Natural killer cell (primary cell): ENCODE data around the gene VEGFA. TPM values are rescaled to one million over a fixed set of nuclear protein-coding genes. Genes with fewer than 3 reads are reported as not detected.

ENCODE experiments used
- ATAC-seq, 3 donors: fragments of 150-1000 bp in 2 of 3; fragments of 200-7000 bp in 1 of 3; cut with Tn5 transposase; 1 replicate in 1 of 3; 2 replicates in 2 of 3; pipeline ENCODE4 v1.10.0; 2021; ENCODE audit warnings: mild to moderate bottlenecking in 2 of 3, moderate library complexity in 2 of 3
- DNase-seq, 2 donors: peaks; one replicate each; pipeline versions ENCODE4 v3.0.0 to v3.0.0-alpha.2; 2013 to 2021; ENCODE audit warnings: mixed read lengths in 1 of 2
- H3K27ac ChIP-seq: one replicate; pipeline ENCODE4 v1.5.1; 2013; ENCODE audit warnings: mild to moderate bottlenecking, low read length
- H3K27me3 ChIP-seq: one replicate; pipeline ENCODE4 v1.6.1; 2013; ENCODE audit warnings: low read length; ENCODE audit not compliant: control insufficient read depth, insufficient read depth
- H3K36me3 ChIP-seq: one replicate; pipeline ENCODE4 v1.6.1; 2013; ENCODE audit warnings: low read length; ENCODE audit not compliant: control insufficient read depth, insufficient read depth
- H3K4me1 ChIP-seq: one replicate; pipeline ENCODE4 v1.6.1; 2013; ENCODE audit warnings: low read length; ENCODE audit not compliant: control insufficient read depth, insufficient read depth
- H3K4me3 ChIP-seq: one replicate; pipeline ENCODE4 v1.5.1; 2013; ENCODE audit warnings: low read length
- H3K9me3 ChIP-seq: one replicate; pipeline ENCODE4 v1.6.1; 2013; ENCODE audit warnings: low read length; ENCODE audit not compliant: control insufficient read depth, insufficient read depth
- H3K27ac Mint-ChIP-seq, 2 donors: one replicate each; pipeline ENCODE4 v1.8.0; 2022; ENCODE audit warnings: mild to moderate bottlenecking in 2 of 2, mixed read lengths in 2 of 2, moderate library complexity in 1 of 2
- H3K27me3 Mint-ChIP-seq, 2 donors: one replicate each; pipeline ENCODE4 v1.8.0; 2022; ENCODE audit warnings: low read depth in 2 of 2, mixed read lengths in 2 of 2
- H3K36me3 Mint-ChIP-seq: one replicate; pipeline ENCODE4 v1.8.0; 2022; ENCODE audit warnings: mixed read lengths
- H3K4me1 Mint-ChIP-seq, 2 donors: one replicate each; pipeline ENCODE4 v1.8.0; 2022; ENCODE audit warnings: mixed read lengths in 2 of 2
- H3K4me3 Mint-ChIP-seq: one replicate; pipeline ENCODE4 v1.8.0; 2022; ENCODE audit warnings: mild to moderate bottlenecking, moderate library complexity, mixed read lengths
- H3K9me3 Mint-ChIP-seq, 2 donors: one replicate each; pipeline ENCODE4 v1.8.0; 2022; ENCODE audit warnings: mixed read lengths in 2 of 2
- WGBS: methylation state at CpG from one replicate; pipeline ENCODE4 v1.1.7; 2013; ENCODE audit warnings: missing lambda C conversion rate; ENCODE audit not compliant: insufficient coverage; 5-methylcytosine and 5-hydroxymethylcytosine counted together
- intact Hi-C: fragments of 100-400 bp; cut with micrococcal nuclease; formaldehyde crosslinking; loops from one replicate; pipeline ENCODE4 v1.14.2; 2022
- total RNA-seq, 4 donors: library from RNA; stranded (reverse); fragments of 120-200 nt in 1 of 4; gene quantifications; one replicate each; pipeline versions ENCODE4 v1.2.3 to v1.2.4, GENCODE V29; 2013 to 2022
- TF ChIP-seq, protein P1 (sequence below): fragments of 200-600 bp; IDR thresholded peaks from one replicate; pipeline ENCODE4 v1.8.0; 2022; ENCODE audit warnings: antibody characterized with exemption

Gene VEGFA
- total RNA-seq, 3 donors from 2014 or later (not counting 1 experiment from before 2014, with no cell fraction given): 3.6 to 27.5 (median 3.7) TPM

DNA sequence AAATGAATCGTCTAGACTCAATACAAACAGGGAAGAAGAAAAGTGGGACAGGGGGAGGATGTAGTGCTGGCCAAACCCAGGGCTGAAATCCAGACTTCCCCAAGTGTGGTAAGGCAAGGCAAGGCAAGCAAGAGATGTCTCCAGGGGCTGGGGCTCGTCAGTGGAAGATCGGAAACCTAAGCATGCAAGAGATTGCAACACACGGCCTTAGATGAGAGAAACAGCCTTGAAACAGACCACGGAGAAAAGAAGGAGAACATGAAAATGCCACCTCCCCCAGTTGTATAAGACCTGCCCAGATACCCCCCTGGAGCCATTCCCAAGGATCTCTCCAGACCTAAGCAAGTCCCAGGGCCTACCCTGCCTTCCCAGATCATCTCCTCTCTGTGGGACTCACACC is 20.0 kb downstream of the VEGFA start:
- DNase-seq: no peak
- Histone ChIP-seq H3K27ac (no peak overlapping the region), H3K4me1 (no peaks in the 10 kb centered on the region), H3K36me3 (no peaks in the 10 kb centered on the region), H3K9me3 (no peaks in the 10 kb centered on the region), H3K4me3 (no peak overlapping the region), H3K27me3 (no peaks in the 10 kb centered on the region)
- intact Hi-C loops: no loop called here
- Mint-ChIP-seq H3K27ac (no peak overlapping the region), H3K36me3 (no peaks in the 10 kb centered on the region), H3K27me3 (no peaks in the 10 kb centered on the region), H3K4me1 (no peaks in the 10 kb centered on the region), H3K9me3 (no peaks in the 10 kb centered on the region), H3K4me3 (no peak overlapping the region)
- WGBS: 76% methylated on average over 5 of the region's 5 CpGs
- TF ChIP-seq, protein P1, sequence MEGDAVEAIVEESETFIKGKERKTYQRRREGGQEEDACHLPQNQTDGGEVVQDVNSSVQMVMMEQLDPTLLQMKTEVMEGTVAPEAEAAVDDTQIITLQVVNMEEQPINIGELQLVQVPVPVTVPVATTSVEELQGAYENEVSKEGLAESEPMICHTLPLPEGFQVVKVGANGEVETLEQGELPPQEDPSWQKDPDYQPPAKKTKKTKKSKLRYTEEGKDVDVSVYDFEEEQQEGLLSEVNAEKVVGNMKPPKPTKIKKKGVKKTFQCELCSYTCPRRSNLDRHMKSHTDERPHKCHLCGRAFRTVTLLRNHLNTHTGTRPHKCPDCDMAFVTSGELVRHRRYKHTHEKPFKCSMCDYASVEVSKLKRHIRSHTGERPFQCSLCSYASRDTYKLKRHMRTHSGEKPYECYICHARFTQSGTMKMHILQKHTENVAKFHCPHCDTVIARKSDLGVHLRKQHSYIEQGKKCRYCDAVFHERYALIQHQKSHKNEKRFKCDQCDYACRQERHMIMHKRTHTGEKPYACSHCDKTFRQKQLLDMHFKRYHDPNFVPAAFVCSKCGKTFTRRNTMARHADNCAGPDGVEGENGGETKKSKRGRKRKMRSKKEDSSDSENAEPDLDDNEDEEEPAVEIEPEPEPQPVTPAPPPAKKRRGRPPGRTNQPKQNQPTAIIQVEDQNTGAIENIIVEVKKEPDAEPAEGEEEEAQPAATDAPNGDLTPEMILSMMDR: no peak
- no peak for ATAC-seq

DNA sequence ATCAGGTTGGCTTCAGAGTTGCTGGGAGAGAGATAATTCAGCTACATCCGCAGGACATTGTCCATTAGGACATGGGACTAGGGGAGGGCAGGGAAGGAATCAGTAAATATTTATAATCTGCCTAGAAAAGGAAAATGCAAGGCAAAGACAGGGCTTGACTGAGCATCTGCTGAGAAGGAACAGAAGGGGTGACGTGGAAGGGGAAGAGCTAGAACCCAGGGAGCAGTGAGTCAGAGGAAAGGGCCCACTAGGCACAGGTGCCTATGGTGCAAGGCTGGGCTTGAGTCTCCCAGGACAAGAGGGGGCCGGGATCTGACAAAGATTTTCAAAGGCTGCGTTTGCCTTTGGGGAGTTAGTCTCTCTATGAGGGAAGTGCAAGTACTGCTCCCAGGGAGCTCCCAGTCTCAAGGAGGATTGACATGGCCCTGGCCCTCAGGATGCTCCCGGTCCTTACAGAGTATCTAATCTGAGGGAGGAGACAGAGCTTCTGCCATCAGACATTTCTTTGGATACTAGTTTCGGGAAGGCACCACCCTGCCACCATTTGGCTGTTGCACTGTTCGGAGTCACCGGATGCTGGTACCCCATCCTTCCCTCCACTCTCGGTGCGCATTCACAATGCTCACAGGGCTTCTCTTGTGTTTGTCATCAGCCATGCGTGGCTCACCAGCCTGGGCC is 21.9 kb downstream of the VEGFA start:
- WGBS: 77% methylated on average over 11 of the region's 11 CpGs
- no peak overlapping the region for H3K4me3 Mint-ChIP-seq
- TF ChIP-seq, protein P1: no peak

DNA sequence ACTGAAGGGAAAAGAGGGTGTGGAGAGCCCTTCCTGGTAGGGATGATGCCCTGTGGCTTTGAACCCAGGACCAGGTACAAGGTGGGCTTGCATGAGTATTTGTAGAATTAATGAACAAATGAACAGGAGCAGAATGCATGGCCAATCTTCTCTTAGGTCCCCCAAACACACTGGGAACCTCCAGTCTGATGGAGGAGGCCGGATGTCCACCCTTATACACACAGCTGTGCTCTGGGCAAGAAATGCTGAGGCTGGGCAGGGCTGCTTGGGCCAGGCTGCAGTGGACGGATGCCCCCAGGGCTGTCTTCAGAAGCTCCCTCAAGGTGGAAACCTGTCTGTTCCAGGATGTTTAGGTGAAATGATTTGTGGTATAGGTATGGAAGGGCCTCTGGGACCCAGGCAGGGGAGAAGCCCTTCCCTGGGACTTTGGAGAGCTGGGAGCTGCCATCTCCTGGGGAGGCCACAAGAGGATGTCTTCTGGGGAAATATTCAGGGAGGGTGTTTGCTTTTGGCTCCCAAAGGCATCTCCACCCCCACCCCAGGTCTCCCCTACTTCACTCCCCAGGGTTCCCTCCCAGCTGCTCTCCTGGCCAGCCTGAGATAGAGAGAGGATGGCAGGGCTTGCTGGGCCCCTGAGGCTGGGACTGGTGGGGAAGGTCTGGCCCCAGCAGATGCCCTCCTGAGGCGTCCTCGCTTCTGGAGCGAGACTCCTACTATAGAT is 23.3 kb downstream of the VEGFA start:
- Histone ChIP-seq H3K9me3 (no peaks in the 10 kb centered on the region), H3K4me1 (no peaks in the 10 kb centered on the region), H3K27me3 (no peaks in the 10 kb centered on the region), H3K27ac (no peak overlapping the region), H3K36me3 (no peaks in the 10 kb centered on the region), H3K4me3 (no peak overlapping the region)
- Mint-ChIP-seq H3K4me1 (peaks cover 0 to 11% of the 10 kb centered on the region in 2 donors), H3K9me3 (no peaks in the 10 kb centered on the region), H3K4me3 (no peak overlapping the region), H3K27me3 (no peaks in the 10 kb centered on the region), H3K27ac (no peak overlapping the region), H3K36me3 (no peaks in the 10 kb centered on the region)
- no peak for DNase-seq
- TF ChIP-seq, protein P1: no peak
- WGBS: 87% methylated on average over 5 of the region's 5 CpGs
- intact Hi-C loops: no loop called here
- ATAC-seq: no peak

More for the DNA sequence above, 21.9 kb downstream of the VEGFA start:
- Histone ChIP-seq H3K36me3 (no peaks in the 10 kb centered on the region), H3K27ac (no peak overlapping the region), H3K9me3 (no peaks in the 10 kb centered on the region), H3K4me3 (no peak overlapping the region), H3K27me3 (no peaks in the 10 kb centered on the region), H3K4me1 (no peaks in the 10 kb centered on the region)
- ATAC-seq (no peak), DNase-seq (no peak)
- peaks cover 0 to 6% of the 10 kb centered on the region in 2 donors for H3K4me1 Mint-ChIP-seq
- H3K36me3 Mint-ChIP-seq: no peaks in the 10 kb centered on the region
- H3K9me3 Mint-ChIP-seq: no peaks in the 10 kb centered on the region
- no peak overlapping the region for H3K27ac Mint-ChIP-seq
- intact Hi-C loops: no loop called here
- H3K27me3 Mint-ChIP-seq: no peaks in the 10 kb centered on the region
